Panc1 (cell line): Measurements from ENCODE around the gene EPGN.

Source experiments
- CTCF ChIP-seq: fragments of 450-650 bp; IDR thresholded peaks from 2 replicates; pipeline ENCODE4 v1.5.1; 2017; ENCODE audit warnings: mild to moderate bottlenecking
- REST ChIP-seq, 2 experiments: IDR thresholded peaks; 2 replicates each; pipeline ENCODE4 v1.6.1; 2011 to 2012; ENCODE audit warnings: low read depth in 2 of 2, control low read depth in 1 of 2, low read length in 1 of 2, mild to moderate bottlenecking in 1 of 2, moderate library complexity in 1 of 2; ENCODE audit not compliant: insufficient read depth in 1 of 2
- TCF7L2 ChIP-seq: IDR thresholded peaks from 2 replicates; pipeline ENCODE4 v1.6.1; 2011; ENCODE audit warnings: mild to moderate bottlenecking, low read depth, low read length, inconsistent platforms

GRCh38 chr4:74260036-74260435 lies 48.2 kb upstream of the EPGN start:
- TF ChIP-seq CTCF: no peak
- TF ChIP-seq REST (IDR thresholded peaks at IDR 0.05; ENCODE audit: insufficient read depth in 1 of 2, low read depth in 2 of 2, low read length in 1 of 2): no peak
- TF ChIP-seq TCF7L2: no peak
